ENCODE measurements around the gene NECTIN4.

Gene NECTIN4

DNA sequence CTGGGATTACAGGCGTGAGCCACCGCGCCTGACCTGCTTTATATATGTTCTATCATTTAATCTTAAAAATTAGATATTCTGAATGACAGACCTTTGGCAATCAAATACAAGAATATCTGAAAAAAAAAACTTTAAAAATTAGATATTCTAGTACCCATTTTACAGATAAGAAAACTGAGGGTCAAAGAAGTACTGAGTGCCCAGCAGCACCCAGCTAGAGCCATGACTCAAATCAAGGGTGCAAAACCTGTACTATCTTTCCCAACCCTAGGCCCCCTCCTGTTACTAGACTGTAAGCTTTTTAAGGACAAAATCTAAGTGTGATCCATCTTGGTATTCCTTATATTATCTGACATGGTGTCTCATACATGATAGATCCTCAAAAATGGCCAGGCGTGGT, 27.9 kb downstream of the NECTIN4 start:
- DNase-seq (ENCODE audit: low read depth in 2 of 2, low spot score in 1 of 2) = no peak

DNA sequence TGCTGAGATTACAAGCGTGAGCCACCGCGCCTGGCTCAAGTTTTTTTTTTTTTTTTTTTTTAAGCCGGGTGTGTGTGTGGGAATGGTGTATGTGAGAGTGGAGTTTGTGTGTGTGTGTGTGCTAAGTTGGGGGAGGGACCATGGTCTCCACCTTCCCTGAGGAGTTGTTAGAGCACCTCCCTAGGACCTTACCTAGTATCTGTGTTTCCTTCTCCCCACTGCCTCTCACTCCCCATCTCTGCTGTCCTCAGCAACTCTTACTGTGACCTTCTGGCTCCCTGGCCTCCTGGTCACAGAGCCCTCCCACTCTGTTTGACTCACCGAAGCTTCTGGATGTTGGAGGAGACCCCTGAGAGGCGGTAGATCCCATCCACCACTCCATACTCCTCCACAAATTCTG, 30.1 kb downstream of the NECTIN4 start:
- DNase-seq (ENCODE audit: low read depth in 2 of 2, low spot score in 1 of 2) = no peak

DNA sequence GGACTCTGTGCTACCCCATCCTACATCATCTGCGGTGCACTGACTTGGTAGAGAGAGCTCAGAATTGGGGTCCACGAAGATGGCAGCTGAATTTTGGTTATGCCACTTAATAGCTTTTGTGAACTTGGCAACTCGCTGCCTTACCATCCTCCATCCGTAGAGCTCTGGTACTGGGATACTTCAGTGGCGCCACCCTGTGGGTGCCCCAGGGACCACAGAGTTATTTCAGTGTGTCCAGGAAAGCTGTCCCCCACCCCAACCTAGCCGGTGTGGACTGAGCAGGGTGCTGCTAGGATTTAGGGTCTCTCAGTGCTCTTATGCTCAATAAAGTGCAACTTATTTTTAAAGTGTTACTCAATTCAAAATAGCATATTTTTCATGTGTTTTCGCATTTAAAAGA, 34.6 kb downstream of the NECTIN4 start:
- DNase-seq (ENCODE audit: low read depth in 2 of 2, low spot score in 1 of 2) = no peak

DNA sequence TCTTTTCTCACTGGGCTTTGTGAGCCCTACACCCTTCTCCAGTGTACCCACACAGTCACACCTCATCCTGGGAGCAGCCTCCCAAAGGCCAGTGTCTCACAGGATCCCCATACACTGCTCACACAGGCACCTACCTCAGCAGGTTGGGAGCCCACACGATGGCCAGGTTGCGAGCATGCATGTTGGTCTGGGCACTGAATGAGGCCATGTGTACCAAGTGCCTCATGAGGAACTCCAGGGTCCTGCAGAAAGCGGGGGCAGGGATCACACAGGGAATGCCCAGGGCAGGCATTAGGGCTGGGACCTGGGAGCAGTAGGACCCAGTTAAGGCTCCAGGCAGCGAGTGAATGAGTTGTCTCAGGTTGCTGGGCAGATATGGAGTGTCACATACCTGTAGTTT, 35.1 kb downstream of the NECTIN4 start:
- DNase-seq (ENCODE audit: low read depth in 2 of 2, low spot score in 1 of 2) = no peak

DNA sequence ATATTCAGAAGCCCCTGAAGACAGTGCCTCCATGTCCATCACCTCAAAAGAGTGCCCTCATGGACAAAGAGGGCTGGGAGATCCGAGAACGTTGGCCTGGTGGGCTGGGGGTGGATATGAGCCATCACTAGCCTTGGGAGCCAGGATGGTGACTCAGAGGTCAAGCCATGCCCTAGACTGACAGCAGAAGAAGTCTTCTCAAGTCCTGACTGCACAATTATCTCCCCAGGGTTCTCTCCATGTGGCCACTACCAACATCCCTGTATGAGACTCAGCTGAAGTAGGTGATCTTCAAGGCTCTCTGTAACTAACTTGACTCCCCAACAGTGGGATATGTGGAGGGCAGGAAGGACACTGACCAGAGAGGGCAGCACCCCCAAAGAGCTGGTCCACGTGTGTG, 36.5 kb downstream of the NECTIN4 start:
- no peak for DNase-seq (ENCODE audit: low read depth in 2 of 2, low spot score in 1 of 2)

DNA sequence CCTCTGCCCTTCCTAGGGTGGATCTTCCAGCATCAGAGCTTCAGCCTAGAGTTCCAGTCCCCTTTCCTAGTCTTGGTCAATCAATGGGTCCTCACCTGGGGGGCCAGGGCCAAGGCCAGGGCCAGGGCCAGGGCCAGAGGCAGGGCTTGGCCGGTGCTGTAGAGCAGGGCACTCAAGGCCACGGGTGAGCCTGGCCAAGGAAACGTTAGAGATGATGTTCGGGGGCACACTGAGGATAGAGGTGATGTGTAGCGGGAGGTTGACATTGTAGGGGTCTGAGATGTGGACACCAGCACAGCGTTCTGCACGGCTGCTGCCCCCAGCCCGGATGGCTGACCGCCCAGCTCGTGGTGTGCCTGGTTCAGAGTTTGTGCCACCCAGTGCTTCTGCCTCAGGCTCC, 38.1 kb downstream of the NECTIN4 start:
- DNase-seq (ENCODE audit: low read depth in 2 of 2, low spot score in 1 of 2) = no peak

DNA sequence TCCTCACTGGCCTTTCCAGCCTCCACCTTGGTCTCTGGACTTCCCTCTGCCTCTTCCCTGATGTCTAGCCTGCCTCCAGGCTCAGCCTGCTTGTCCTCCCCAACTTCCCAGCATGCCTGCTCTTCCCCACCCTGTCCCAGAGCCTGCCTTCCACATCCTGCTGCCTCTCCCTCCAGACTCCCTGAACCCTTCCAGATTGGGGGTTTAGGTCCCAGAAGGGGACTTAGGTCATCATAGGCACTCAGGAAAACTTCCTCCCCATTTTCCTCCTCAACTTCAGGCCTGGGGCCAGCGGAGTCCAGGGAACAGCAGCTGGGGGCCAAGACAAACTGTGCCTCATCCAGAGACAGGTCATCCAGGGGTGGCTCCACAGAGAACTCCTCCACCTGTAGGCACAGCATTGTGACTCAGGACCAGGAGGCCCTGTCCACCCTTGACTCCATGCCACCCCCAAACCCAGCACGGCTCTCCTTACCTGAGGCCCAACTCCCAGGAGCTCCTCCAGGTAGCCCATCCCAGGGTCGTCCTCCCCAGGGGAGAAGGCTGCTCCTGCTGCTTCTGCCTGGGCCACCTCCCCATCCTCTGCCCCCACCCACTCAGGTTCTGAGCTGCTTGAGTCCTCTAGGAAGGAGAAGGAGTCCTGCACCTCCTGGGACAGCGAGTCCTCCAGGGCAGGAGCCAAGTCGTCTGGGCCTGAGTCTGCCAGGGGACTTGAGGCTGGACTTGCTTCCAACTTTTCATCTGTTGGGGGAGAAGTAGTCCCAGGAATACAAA, 40.2 kb downstream of the NECTIN4 start:
- DNase-seq (ENCODE audit: low read depth in 2 of 2, low spot score in 1 of 2) = no peak

DNA sequence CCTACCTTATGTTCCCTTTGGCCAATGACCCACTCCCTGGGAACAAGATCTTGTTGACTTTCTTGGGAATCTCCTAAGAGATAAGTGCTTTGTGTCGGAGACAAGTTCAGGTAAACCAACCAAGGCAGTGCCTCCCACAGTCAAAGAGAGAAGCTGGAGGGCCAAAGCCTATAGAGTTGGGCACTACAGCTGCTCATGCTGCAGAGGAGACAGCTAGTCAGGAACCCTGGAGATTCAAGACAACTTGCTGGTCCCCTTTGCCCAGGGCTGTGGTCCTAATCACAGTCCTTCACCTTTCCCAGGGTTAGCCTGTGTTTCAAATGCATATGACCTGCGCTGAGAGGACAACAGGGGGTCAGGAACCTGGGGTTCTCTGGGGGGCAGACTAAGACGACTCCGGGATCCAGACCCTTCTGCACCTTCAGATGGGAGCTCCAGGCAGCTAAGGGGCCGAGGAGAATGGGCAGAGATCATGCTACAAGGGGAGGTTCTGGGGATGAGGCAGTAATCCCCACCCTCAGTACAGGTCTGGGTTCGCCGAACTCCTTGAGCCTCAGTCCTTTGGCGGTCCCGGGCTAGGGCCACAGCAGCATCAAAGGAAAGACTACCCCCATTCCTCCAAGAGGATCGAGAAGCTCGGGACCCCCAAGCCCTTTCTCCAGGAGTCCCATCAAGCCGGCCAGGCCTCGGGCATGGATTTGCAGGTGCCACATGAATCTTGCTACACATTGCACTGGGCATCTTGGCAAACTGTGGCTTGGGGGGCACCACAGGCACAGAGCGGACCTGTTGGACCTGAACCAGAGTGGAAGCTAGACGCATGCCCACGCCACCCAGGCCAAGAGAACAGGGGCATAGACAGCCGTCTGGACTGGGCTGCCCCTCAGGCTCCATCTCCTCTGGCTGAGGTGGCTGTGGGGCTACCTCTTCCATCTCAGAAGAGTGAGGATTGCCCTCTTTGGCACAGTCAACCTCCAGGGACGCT, 41.6 kb downstream of the NECTIN4 start:
- DNase-seq (ENCODE audit: low read depth in 2 of 2, low spot score in 1 of 2) = no peak

DNA sequence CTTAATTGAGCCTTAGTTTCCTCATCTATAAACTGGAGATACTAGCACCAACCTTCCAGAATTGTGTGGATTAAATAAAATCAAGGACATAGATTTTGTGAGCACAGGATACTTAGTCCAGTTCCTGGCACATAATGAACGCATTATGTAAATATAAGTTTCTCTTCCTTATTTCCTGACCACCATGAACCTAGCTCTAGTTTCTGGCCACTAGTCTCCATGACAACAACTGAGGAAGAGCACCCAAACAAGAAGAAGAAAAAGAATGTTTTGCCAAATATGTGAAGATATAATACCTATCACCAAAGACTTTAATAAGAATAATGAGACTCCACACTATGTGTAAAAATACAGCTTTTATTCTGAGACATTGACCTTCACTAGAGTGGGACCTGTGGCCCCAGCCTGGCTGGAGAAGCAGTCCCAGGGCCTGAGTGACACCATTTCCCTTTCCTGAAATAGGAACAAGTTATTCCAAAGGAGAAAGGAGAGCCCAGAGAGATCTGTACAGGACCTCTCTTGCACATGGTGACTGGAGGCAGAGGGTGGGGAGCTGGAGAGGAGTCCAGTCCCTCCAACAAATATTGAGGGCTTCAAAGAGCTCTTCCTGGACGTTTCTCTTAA, 42.6 kb downstream of the NECTIN4 start:
- no peak for DNase-seq (ENCODE audit: low read depth in 2 of 2, low spot score in 1 of 2)

DNA sequence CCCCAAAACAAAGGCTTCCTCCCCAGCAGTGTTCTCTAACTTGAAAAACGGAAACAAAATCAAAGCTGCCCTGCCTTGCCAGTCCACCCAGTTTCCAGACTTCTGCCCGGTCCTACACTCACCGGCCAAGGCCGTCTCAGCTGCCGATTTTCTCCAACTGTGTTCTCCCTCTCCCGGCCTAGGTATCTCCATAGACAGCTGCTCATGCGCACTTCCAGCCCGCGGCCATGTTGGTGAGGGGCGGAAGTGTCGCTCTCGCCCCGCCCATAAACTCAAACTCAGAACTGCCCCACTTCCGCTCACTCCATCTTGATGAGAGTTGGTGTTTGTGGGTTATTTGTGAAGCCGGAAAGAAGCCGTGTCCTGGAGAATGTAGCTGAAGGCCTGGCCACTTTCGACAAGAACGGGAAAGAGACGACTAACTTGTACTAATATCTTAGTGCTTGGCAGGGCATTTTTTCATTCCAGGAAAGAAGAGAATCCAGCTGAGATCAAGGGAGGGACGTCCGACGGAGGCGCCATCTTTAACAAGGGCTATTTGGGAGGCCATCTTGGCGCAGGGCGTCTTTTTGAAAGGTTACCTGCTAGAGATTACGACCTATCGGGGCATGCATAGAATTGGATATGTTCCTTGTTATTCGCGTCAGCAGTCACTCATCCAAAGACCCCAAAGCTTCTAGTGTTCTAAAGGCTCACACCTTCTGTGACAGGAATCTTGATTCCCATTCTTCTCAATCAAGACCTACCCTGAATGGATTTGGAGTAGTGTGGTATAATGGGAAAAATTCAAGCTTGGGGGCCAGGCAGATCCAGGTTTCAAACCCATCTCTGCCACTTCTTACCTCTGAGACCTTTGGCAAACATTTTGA, 43.4 kb downstream of the NECTIN4 start, which contains the start of gene USF1:
TSS of gene USF1 (minus strand) at position 242 of the 869 bp plus-strand sequence. CDS start 2,702 bp downstream, outside the sequence.
- peak; percentile 81 to 83 for DNase-seq (ENCODE audit: low read depth in 2 of 2, low spot score in 1 of 2)

DNA sequence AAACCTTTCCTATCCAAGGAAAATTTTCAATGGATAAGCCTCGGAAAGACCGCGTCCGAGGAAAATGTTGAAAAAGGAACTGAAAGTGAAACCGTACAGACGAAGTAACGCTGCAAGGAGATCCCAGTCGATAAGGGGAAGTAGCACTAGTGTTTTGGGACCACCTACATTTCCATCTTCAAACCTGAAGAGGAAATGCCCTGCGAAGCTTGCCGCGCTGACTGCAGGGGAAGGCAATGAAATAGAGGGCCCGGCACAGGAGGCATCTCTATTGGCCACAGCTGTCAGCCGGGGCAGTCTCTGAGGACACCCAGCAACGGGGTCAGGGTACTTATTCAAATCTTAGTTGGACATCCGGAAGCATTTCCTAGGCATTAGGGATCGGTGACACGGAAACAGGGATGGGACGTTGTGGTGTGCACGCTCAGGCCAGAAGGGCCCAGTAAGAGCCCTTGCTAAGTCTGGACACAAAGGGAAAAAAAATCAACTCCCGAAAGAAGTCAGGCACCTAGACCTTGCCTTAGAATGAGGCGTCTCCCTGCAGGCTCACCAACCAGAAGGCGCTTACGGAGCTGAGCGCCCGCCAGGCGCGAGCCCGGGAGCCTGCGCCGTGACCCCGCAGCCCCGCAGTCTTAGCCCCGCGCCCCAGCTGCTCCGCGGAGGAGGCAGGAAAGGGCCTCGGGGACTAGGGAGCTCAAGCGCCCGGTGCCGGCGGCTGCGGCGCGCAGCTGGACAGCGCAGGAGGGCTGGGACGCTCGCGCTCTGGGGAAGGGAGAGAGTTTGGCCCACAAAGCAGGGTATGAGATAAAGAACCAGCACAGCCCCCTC, 44.2 kb downstream of the NECTIN4 start:
- DNase-seq (ENCODE audit: low read depth in 2 of 2, low spot score in 1 of 2) = no peak

DNA sequence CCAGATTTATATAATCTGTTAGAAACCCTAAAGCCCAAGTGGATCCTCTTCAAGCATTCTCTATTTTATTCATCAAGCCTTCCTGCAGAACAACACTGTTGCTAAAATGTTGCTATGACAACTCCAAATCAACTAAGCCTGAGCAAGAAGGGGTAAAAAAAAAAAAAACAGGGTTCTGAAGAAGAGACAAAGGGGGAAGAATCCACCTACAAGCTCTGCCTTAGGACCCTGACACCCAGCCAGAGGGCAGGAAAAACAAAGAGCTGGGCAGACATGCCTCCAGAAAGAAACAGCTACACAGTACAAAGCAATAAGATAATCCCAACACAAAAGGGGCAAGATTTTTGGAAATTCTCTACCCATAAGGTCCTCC, 44.8 kb downstream of the NECTIN4 start:
- no peak for DNase-seq (ENCODE audit: low read depth in 2 of 2, low spot score in 1 of 2)

DNA sequence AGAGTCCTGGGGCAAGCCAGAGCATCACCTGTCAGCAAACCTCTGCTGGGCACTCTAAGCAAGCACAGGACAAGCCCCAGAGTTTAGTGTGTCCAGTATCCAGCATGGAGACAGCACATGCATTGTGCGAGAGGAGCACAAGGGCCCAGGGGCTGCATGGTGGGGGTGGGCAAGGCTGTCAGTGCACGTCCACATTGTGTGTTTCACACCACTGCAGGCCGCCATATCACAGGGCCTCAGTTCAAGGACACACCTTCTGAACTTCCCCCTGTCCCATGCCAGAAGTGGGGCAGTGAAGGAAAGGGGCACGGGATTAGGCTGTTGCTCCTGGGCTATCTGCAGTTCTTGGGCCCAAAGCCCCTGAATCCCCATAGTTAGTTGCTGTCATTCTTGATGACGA, 49.8 kb downstream of the NECTIN4 start:
- no peak for DNase-seq (ENCODE audit: low read depth in 2 of 2, low spot score in 1 of 2)

DNA sequence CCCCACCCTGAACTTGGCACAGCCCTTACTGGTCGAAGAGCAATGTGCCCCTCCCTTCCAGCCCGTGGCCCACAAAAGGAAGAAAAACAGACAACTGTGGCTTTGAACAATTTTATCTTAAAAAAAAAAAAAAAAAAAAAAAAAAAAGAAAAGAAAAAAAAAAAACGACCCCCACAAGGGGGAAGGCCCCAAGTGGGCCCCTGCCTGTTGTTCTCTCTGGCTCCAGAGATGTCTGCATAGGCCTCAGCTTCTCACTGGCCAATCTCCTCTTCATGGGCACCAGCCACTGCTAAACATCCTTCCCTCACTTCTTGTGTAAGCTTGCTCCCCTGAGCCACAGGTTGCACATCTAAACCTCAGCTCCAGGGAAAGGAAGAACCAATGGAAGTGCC, 50.2 kb downstream of the NECTIN4 start:
- DNase-seq (ENCODE audit: low read depth in 2 of 2, low spot score in 1 of 2) = no peak

DNA sequence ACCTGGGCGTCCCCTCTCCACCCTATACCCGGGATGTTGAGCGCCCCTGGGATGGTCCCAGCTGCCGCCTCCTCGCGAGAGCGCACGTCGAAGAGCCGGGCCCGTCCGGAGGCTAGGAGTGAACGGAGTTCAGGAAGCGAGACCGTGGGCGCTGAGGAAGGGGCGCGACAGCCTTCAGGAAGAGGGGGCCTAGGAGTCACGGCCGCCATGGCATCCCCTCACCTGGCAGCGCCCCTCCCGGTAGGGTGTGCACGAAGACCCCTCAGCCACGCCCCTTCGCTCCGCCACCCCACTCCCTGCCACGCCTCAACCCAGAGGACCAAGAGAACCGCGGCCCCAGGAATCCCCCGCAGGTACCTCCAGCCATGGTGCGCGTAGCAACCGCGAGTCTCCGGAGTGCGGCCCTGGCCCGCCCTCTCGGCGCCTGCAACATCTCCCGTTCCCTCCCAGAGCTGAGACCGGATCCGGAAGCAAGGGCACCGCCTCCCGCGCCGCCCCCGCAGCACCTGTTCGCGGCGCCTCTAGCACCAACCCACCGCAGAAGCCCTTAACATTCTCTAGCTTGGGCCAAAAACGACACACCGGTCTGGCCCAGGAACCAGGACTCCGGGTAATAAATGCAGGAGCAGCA, 50.7 kb downstream of the NECTIN4 start, which contains the start of gene TSTD1:
TSS of gene TSTD1 (minus strand) at position 442 of the 631 bp plus-strand sequence. CDS start at position 367, 75 bp downstream.
- peak; percentile 35 to 65 for DNase-seq (ENCODE audit: low read depth in 2 of 2, low spot score in 1 of 2)

DNA sequence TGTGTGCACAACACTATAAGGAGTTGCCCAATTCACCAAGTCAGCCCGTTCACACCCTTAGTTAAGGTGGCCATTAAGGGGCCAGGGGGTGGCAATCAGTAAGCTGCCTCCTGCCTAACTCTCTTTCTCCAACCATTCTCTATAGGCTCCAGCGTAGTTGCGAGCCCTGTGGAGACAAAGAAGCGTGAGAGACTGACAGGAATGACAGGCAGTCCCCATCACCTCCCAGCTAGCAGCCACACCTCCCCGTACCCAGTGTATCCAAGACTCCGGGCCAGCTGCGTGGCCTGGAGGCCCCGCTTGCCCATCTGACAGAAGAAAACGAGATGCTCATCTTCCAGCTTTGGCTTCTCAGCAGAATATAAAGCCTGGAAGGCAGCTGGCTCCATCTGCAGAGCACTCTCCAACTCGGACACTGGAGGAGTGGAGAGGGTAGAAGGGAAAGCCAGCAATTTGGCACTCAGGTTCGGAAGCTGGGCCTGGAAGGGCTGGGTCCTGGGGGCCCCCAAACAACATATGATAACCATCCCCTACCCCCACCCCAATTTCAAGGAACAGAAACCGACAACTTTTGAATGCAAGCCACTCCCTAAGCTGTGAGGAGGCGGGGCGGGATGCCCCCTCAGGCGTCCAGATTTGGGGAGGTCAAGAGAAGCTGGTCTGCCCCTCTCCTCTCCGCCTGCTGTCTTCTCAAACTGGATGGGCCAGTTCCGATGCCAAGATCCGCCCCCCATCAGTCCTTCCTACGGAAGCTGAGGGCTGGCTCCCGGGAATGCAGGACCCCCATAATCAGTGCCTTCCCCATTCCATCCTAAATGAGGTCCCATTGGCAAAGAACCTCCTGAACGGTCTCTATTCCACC, 51.5 kb downstream of the NECTIN4 start:
- no peak for DNase-seq (ENCODE audit: low read depth in 2 of 2, low spot score in 1 of 2)

DNA sequence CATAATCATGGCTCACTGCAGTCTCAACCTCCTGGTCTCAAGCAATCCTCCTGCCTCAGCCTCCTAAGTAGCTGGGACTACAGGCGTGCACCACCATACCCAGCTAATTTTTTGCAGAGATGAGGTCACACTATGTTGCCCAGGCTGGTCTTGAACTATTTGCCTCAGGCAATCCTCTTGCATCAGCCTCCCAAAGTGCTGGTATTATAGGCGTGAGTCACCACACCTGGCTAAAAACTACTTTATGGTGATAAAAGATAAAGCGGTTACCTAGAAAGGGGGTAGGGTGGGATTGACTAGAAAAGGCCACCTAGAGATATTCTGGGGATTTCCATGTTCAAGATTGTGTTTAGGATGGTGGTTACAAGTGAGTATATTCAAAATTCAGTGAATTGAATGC, 55.6 kb downstream of the NECTIN4 start:
- no peak for DNase-seq (ENCODE audit: low read depth in 2 of 2, low spot score in 1 of 2)

DNA sequence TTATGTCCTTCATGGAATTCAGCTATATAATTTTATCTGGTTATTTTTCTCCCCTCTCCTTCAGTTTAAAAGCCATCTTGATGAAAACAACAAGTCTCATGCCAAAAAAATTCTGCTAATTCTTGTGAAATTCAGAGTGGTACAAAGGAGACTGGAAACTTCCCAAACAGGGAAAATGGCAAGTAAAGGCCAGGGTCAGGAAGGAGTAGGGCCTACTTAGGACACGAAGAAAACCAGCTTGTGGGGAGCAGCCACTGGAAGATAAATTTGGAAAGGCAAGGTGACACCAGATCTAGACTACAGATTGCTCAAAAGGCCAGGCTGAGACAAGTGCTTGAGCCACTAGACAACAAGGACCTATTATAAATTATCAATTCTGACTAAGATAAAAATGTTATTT, 56.9 kb downstream of the NECTIN4 start:
- no peak for DNase-seq (ENCODE audit: low read depth in 2 of 2, low spot score in 1 of 2)

All from stimulated activated CD8-positive, alpha-beta memory T cell treated with anti-CD3 and anti-CD28 coated beads, Interleukin-4, amount 100 ng/mL, for 1 hour (primary cell).